ENCODE data around the gene NKX3-2. TPM values are rescaled to one million over a fixed set of nuclear protein-coding genes. Genes with fewer than 3 reads are reported as not detected.

The NKX3-2 gene
- total RNA-seq, 2 experiments from 2014 or later: not detected

- TF ChIP-seq CTCF (IDR thresholded peaks at IDR 0.05): no peak
- Mint-ChIP-seq H3K27me3 (peaks cover 40% of the 10 kb centered on the region), H3K4me1 (ENCODE audit: low read depth) (peaks cover 9% of the 10 kb centered on the region), H3K9me3 (peaks cover 2% of the 10 kb centered on the region), H3K4me3 (no peak overlapping the region), H3K27ac (no peak overlapping the region), H3K36me3 (ENCODE audit: low read depth) (no peaks in the 10 kb centered on the region)
- POLR2A ChIA-PET: no interaction called here
- DNase-seq (no peak), ATAC-seq (no peak)
- intact Hi-C loops (cut with micrococcal nuclease): no loop called here
- CTCF ChIA-PET: no interaction called here
Measured at GRCh38 chr4:13553081-13553480, 8.8 kb upstream of the NKX3-2 start.

GRCh38 chr4:13548984-13549546, 4.8 kb upstream of the NKX3-2 start:
- DNase-seq: peak; percentile 95
- peaks cover 58% of the 10 kb centered on the region for H3K27me3 Mint-ChIP-seq
- POLR2A ChIA-PET: no interaction called here
- peak overlapping the region; percentile 8 for H3K27ac Mint-ChIP-seq
- peaks cover 27% of the 10 kb centered on the region for H3K4me1 Mint-ChIP-seq (ENCODE audit: low read depth)
- peaks cover 2% of the 10 kb centered on the region for H3K9me3 Mint-ChIP-seq
- intact Hi-C loops (cut with micrococcal nuclease): loop anchor here (1.0 to 5.0 kb wide), 3 partner anchors 67 to 820 kb away; partner anchors contain the start of gene RAB28
- peak overlapping the region; percentile 72 for H3K4me3 Mint-ChIP-seq
- TF ChIP-seq CTCF (IDR thresholded peaks at IDR 0.05): peak; percentile 87
- CTCF ChIA-PET: interaction anchor here (0.6 to 4.3 kb wide), 4 partner anchors 22 to 819 kb away, joined by 4 to 25 read pairs (median 10); no protein-coding TSS in a partner anchor
- peak; percentile 71 for ATAC-seq
- H3K36me3 Mint-ChIP-seq (ENCODE audit: low read depth): peaks cover 3% of the 10 kb centered on the region

GRCh38 chr4:13548059-13548983, 4.0 kb upstream of the NKX3-2 start:
- intact Hi-C loops (cut with micrococcal nuclease): loop anchor here (2.0 to 5.0 kb wide), 2 partner anchors 66 to 696 kb away; partner anchors contain the start of gene RAB28
- H3K9me3 Mint-ChIP-seq: peaks cover 2% of the 10 kb centered on the region
- peaks cover 30% of the 10 kb centered on the region for H3K4me1 Mint-ChIP-seq (ENCODE audit: low read depth)
- no peak overlapping the region for H3K27ac Mint-ChIP-seq
- peaks cover 3% of the 10 kb centered on the region for H3K36me3 Mint-ChIP-seq (ENCODE audit: low read depth)
- TF ChIP-seq CTCF (IDR thresholded peaks at IDR 0.05): no peak
- H3K4me3 Mint-ChIP-seq: peak overlapping the region; percentile 72
- ATAC-seq (no peak), DNase-seq (no peak)
- ChIA-PET POLR2A (no interaction called here), CTCF (interaction anchor here (0.6 to 4.3 kb wide), 11 partner anchors 10 to 838 kb away, joined by 3 to 25 read pairs (median 4); no protein-coding TSS in a partner anchor)
- H3K27me3 Mint-ChIP-seq: peaks cover 62% of the 10 kb centered on the region

DNA sequence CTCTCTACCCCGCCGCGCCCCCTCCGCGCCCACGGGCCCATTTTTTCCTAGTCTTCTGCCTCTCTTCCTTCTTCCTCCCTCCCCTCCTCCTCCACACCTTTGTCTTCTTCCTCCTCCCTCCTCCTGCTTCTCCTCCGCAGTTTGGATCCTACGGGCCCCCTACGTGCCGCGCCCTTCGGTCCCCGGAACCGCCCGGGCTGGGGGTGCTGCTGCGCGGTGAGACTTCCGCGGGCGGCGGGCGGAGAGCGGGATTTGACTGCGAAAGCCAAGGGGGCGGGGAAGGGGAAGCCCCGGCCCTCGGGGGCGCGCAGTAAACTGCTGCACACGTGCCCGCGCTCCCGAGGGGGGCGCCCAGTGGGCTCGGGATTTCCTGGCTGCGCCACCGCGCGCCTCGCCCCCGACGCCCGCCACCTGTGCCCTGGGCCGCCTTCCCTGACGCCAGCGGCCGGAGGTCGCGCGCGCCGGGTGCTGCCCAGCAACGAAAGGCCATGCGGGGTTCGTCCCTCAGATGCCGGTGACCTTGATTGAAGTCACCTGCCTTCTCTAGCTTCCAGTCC, 3.3 kb upstream of the NKX3-2 start:
- peaks cover 3% of the 10 kb centered on the region for H3K36me3 Mint-ChIP-seq (ENCODE audit: low read depth)

More for the DNA sequence above, 3.3 kb upstream of the NKX3-2 start:
- TF ChIP-seq CTCF (IDR thresholded peaks at IDR 0.05): no peak
- Mint-ChIP-seq H3K9me3 (peaks cover 2% of the 10 kb centered on the region), H3K27ac (no peak overlapping the region), H3K27me3 (peaks cover 64% of the 10 kb centered on the region), H3K4me1 (ENCODE audit: low read depth) (peaks cover 32% of the 10 kb centered on the region), H3K4me3 (peak overlapping the region; percentile 78)
- ChIA-PET CTCF (interaction anchor here (0.9 to 4.3 kb wide), 6 partner anchors 11 to 820 kb away, joined by 3 to 25 read pairs (median 6); no protein-coding TSS in a partner anchor), POLR2A (no interaction called here)
- intact Hi-C loops (cut with micrococcal nuclease): loop anchor here (2.0 to 5.0 kb wide), 2 partner anchors 65 to 695 kb away; partner anchors contain the start of gene RAB28
- DNase-seq (peak; percentile 60), ATAC-seq (peak; percentile 24)
